Neural cell (in vitro differentiated cells): ENCODE results near the gene SOX13. TPM values are rescaled to one million over a fixed set of nuclear protein-coding genes. Genes with fewer than 3 reads are reported as not detected.

Source experiments
- H2AFZ ChIP-seq: fragments of 200-600, 300-800 bp; sonication (generic), shearing (Covaris generic); 2 replicates; pipeline ENCODE4 v1.6.0; 2014; ENCODE audit warnings: low read depth, mild to moderate bottlenecking, antibody characterized with exemption, low read length, moderate library complexity
- H3F3A ChIP-seq: fragments of 200-600 bp; shearing (Covaris generic); 2 replicates; pipeline ENCODE4 v1.6.1; 2016; ENCODE audit warnings: mild to moderate bottlenecking, moderate library complexity, mixed read lengths, antibody characterized with exemption, low read length; ENCODE audit not compliant: insufficient read depth, poor library complexity, severe bottlenecking
- H3K27ac ChIP-seq: fragments of 200-600, 300-800 bp; sonication (generic), shearing (Covaris generic); 2 replicates; pipeline ENCODE4 v1.5.1; 2014; ENCODE audit warnings: mild to moderate bottlenecking, low read length, moderate library complexity
- H3K27me3 ChIP-seq: fragments of 300-800, 200-600 bp; sonication (generic), shearing (Covaris generic); 2 replicates; pipeline ENCODE4 v1.6.0; 2014; ENCODE audit warnings: mild to moderate bottlenecking, low read depth, low read length, moderate library complexity; ENCODE audit not compliant: insufficient read depth
- H3K36me3 ChIP-seq: fragments of 300-800, 200-600 bp; sonication (generic), shearing (Covaris generic); 2 replicates; pipeline ENCODE4 v1.5.1; 2014; ENCODE audit warnings: mild to moderate bottlenecking, antibody characterized with exemption, low read length, moderate library complexity; ENCODE audit not compliant: insufficient read depth
- H3K4me2 ChIP-seq: fragments of 300-800, 200-600 bp; sonication (generic), shearing (Covaris generic); 2 replicates; pipeline ENCODE4 v1.6.0; 2014; ENCODE audit warnings: mild to moderate bottlenecking, low read length
- H3K4me3 ChIP-seq: fragments of 300-800, 200-600 bp; sonication (generic), shearing (Covaris generic); 2 replicates; pipeline ENCODE4 v1.5.1; 2014; ENCODE audit warnings: mild to moderate bottlenecking, low read length, moderate library complexity
- H3K79me2 ChIP-seq: fragments of 200-600 bp; shearing (Covaris generic); replicated peaks from 2 replicates; pipeline ENCODE4 v1.6.0; 2014; ENCODE audit warnings: mild to moderate bottlenecking, low read length, moderate library complexity; ENCODE audit not compliant: insufficient read depth
- H3K9ac ChIP-seq: fragments of 300-800, 200-600 bp; sonication (generic), shearing (Covaris generic); 2 replicates; pipeline ENCODE4 v1.6.1; 2016; ENCODE audit warnings: mild to moderate bottlenecking, low read length, mixed read lengths
- H3K9me2 ChIP-seq: fragments of 200-600 bp; shearing (Covaris generic); 2 replicates; pipeline ENCODE4 v1.6.1; 2016; ENCODE audit warnings: mild to moderate bottlenecking, low read length, mixed read lengths; ENCODE audit not compliant: insufficient read depth
- H3K9me3 ChIP-seq: fragments of 200-600, 300-800 bp; sonication (generic), shearing (Covaris generic); 2 replicates; pipeline ENCODE4 v1.6.1; 2016; ENCODE audit warnings: mild to moderate bottlenecking, mixed run types, low read length, moderate library complexity, mixed read lengths
- H4K20me1 ChIP-seq: fragments of 200-600 bp; shearing (Covaris generic); 2 replicates; pipeline ENCODE4 v1.6.1; 2016; ENCODE audit warnings: mild to moderate bottlenecking, mixed run types; ENCODE audit not compliant: insufficient read depth
- EP300 ChIP-seq: fragments of 450-650 bp; conservative IDR thresholded peaks from 2 replicates; pipeline ENCODE4 v1.6.1; 2014; ENCODE audit warnings: antibody characterized with exemption, mild to moderate bottlenecking, moderate library complexity; ENCODE audit not compliant: poor library complexity, severe bottlenecking
- EZH2 ChIP-seq: fragments of 200-600, 300-800 bp; shearing (Covaris generic), sonication (generic); IDR thresholded peaks from 2 replicates; pipeline ENCODE4 v1.6.1; 2014; ENCODE audit warnings: antibody characterized with exemption, low read length, borderline replicate concordance, mild to moderate bottlenecking; ENCODE audit not compliant: insufficient read depth, poor library complexity, severe bottlenecking
- MXI1 ChIP-seq: fragments of 450-650 bp; conservative IDR thresholded peaks from 2 replicates; pipeline ENCODE4 v1.6.1; 2014; ENCODE audit warnings: antibody characterized with exemption, mild to moderate bottlenecking; ENCODE audit not compliant: poor library complexity, severe bottlenecking
- POLR2AphosphoS5 ChIP-seq: IDR thresholded peaks from 2 replicates; pipeline ENCODE4 v1.6.1; 2012
- RAD21 ChIP-seq: fragments of 450-650 bp; conservative IDR thresholded peaks from 2 replicates; pipeline ENCODE4 v1.6.1; 2014; ENCODE audit warnings: antibody characterized with exemption, mild to moderate bottlenecking, moderate library complexity
- SMC3 ChIP-seq: fragments of 450-650 bp; conservative IDR thresholded peaks from 2 replicates; pipeline ENCODE4 v1.6.1; 2014; ENCODE audit warnings: antibody characterized with exemption, mild to moderate bottlenecking, moderate library complexity; ENCODE audit not compliant: poor library complexity
- TAF1 ChIP-seq: IDR thresholded peaks from 2 replicates; pipeline ENCODE4 v1.6.1; 2012; ENCODE audit warnings: low read depth
- polyA plus RNA-seq: library from polyadenylated mRNA; depleted of rRNA; stranded (reverse); fragments of >200 nt; gene quantifications from 2 replicates; pipeline ENCODE4 v1.2.3, GENCODE V29; 2014
- TF ChIP-seq, protein P1 (sequence below): fragments of 450-650 bp; IDR thresholded peaks from 2 replicates; pipeline ENCODE4 v1.5.1; 2014; ENCODE audit warnings: antibody characterized with exemption, mild to moderate bottlenecking, moderate library complexity; ENCODE audit not compliant: poor library complexity, severe bottlenecking
- TF ChIP-seq, protein P2 (sequence below): IDR thresholded peaks from 2 replicates; pipeline ENCODE4 v1.6.1; 2012; ENCODE audit warnings: borderline replicate concordance

Gene SOX13
- polyA plus RNA-seq, 1 donor from 2014 or later = 1.7 TPM

DNA sequence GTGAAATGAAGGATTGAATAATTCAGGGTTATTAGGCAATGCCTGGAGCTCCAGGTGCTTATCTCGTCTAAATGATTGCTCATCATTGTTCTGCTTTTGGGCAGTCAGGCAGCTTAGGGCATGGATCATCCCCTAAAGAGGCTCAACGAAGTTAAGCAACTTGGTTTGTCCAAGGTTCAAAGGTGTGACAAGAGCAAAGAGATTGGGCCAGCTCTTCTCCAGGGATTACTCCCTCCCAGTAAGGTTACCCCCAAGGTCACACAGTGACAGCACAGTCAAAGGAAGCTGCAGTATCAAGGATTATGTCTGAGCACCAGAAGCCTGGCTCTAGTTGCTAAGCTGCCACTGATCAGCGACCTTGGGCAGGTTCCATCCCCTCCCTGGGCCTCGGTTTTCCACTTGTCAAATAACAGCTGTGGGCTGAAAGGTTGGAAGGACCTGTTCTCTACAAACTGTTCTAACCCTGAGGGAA is 72.2 kb downstream of the SOX13 start:
- H3K9ac ChIP-seq = no peak overlapping the region
- no peaks in the 10 kb centered on the region for H3K36me3 ChIP-seq
- H3K4me3 ChIP-seq = no peak overlapping the region
- H2AFZ ChIP-seq = no peak overlapping the region
- no peak overlapping the region for H3K27ac ChIP-seq
- H4K20me1 ChIP-seq = no peaks in the 10 kb centered on the region
- H3K9me3 ChIP-seq = no peaks in the 10 kb centered on the region
- H3K4me2 ChIP-seq = no peak overlapping the region
- H3K27me3 ChIP-seq = peaks cover 2% of the 10 kb centered on the region
- H3K79me2 ChIP-seq = no peaks in the 10 kb centered on the region
- H3K9me2 ChIP-seq = no peaks in the 10 kb centered on the region
- H3F3A ChIP-seq = no peaks in the 10 kb centered on the region
- no peak for TF ChIP-seq RAD21
- TF ChIP-seq SMC3 = no peak
- no peak for TF ChIP-seq MXI1
- no peak for TF ChIP-seq EZH2
- TF ChIP-seq, protein P1, sequence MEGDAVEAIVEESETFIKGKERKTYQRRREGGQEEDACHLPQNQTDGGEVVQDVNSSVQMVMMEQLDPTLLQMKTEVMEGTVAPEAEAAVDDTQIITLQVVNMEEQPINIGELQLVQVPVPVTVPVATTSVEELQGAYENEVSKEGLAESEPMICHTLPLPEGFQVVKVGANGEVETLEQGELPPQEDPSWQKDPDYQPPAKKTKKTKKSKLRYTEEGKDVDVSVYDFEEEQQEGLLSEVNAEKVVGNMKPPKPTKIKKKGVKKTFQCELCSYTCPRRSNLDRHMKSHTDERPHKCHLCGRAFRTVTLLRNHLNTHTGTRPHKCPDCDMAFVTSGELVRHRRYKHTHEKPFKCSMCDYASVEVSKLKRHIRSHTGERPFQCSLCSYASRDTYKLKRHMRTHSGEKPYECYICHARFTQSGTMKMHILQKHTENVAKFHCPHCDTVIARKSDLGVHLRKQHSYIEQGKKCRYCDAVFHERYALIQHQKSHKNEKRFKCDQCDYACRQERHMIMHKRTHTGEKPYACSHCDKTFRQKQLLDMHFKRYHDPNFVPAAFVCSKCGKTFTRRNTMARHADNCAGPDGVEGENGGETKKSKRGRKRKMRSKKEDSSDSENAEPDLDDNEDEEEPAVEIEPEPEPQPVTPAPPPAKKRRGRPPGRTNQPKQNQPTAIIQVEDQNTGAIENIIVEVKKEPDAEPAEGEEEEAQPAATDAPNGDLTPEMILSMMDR = no peak

DNA sequence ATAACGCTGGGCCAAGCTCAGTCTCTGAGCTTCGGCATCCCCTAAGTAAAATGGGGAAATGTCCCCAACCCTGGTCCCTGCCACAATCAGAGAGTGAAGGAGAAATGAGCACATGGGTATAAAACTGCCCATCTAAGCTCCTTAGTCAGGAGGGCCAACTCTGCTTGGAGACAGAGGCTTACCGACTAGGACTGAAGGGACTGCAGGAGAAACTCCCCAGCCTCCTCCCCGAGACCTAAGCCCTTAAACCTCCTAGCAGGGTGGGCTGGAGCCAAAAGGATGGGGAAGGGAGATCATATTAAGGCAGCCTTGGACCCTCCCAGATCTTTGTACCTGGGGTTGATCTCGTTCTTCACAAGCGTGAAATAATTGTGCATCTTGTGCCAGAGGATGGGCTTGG is 73.4 kb downstream of the SOX13 start:
- no peak for TF ChIP-seq MXI1
- TF ChIP-seq, protein P1 = no peak
- no peak for TF ChIP-seq POLR2AphosphoS5
- TF ChIP-seq SMC3 = no peak
- TF ChIP-seq, protein P2, sequence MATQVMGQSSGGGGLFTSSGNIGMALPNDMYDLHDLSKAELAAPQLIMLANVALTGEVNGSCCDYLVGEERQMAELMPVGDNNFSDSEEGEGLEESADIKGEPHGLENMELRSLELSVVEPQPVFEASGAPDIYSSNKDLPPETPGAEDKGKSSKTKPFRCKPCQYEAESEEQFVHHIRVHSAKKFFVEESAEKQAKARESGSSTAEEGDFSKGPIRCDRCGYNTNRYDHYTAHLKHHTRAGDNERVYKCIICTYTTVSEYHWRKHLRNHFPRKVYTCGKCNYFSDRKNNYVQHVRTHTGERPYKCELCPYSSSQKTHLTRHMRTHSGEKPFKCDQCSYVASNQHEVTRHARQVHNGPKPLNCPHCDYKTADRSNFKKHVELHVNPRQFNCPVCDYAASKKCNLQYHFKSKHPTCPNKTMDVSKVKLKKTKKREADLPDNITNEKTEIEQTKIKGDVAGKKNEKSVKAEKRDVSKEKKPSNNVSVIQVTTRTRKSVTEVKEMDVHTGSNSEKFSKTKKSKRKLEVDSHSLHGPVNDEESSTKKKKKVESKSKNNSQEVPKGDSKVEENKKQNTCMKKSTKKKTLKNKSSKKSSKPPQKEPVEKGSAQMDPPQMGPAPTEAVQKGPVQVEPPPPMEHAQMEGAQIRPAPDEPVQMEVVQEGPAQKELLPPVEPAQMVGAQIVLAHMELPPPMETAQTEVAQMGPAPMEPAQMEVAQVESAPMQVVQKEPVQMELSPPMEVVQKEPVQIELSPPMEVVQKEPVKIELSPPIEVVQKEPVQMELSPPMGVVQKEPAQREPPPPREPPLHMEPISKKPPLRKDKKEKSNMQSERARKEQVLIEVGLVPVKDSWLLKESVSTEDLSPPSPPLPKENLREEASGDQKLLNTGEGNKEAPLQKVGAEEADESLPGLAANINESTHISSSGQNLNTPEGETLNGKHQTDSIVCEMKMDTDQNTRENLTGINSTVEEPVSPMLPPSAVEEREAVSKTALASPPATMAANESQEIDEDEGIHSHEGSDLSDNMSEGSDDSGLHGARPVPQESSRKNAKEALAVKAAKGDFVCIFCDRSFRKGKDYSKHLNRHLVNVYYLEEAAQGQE = no peak
- no peak for TF ChIP-seq TAF1
- TF ChIP-seq EZH2 = no peak
- no peak for TF ChIP-seq EP300
- no peak for TF ChIP-seq RAD21
- no peaks in the 10 kb centered on the region for H3K36me3 ChIP-seq
- no peak overlapping the region for H3K4me2 ChIP-seq
- no peak overlapping the region for H3K27ac ChIP-seq
- H3K9me3 ChIP-seq = no peaks in the 10 kb centered on the region
- no peaks in the 10 kb centered on the region for H4K20me1 ChIP-seq
- no peak overlapping the region for H3K9ac ChIP-seq
- no peak overlapping the region for H2AFZ ChIP-seq
- H3K4me3 ChIP-seq = no peak overlapping the region
- H3F3A ChIP-seq = no peaks in the 10 kb centered on the region
- H3K27me3 ChIP-seq = peaks cover 14% of the 10 kb centered on the region
- H3K79me2 ChIP-seq = no peaks in the 10 kb centered on the region
- H3K9me2 ChIP-seq = no peaks in the 10 kb centered on the region
